A549 treated with RU486 at 1 μM for 4 hours (cell line): Measurements from ENCODE around the gene AP1M2. TPM values are rescaled to one million over a fixed set of nuclear protein-coding genes. Genes with fewer than 3 reads are reported as not detected.

ENCODE experiments used
- total RNA-seq: library from RNA; stranded (reverse); fragments of 200-300 nt; extraction: Qiagen RNA extraction; gene quantifications from 5 replicates; pipeline ENCODE4 v1.2.3, GENCODE V29; 2022; ENCODE audit warnings: low read depth

The AP1M2 gene
- 28.1 to 60.3 TPM (median 41.5 TPM) in 5 replicates for total RNA-seq

DNA sequence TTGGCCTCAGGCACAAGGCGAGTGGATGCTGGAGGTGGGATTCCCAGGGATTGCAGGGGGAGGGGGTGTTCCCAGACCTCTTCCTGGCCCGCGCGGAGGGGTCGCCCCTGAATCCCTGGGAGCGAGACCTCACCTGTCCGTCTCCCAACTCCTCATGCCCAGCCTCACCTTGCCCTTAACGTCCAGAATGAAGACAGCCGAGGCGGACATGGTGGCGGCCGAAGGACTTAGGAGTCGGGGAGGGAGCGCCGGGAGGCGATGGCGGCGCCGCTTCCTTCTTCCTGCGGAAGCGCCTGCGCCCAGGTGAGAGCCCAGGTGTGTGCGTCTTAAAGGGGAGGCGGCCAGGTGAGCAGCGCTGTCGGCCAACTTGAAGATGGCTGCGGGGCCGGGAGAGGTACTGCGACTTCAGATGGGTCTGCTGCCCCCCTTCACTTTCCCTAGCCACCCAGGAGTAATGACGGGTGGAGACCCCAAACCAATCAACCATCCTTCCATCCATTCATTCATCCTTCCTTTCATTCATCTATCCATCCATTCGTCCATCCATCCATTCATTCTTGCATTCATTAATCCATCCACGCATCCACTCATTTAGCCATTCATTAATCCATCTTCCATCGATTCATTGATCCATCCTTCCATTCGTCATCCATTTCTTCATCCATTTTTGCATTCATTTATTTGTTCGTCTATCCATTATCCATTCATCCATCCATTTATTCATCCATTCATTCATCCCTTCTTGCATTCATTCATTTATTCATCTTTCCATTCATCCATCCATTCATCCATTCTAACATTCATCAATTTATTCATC, at the start of gene AP1M2:
Gene AP1M2, minus strand, starts transcription at position 291 of the 817 bp plus-strand sequence. Its CDS starts 81 bp downstream, at position 210.

DNA sequence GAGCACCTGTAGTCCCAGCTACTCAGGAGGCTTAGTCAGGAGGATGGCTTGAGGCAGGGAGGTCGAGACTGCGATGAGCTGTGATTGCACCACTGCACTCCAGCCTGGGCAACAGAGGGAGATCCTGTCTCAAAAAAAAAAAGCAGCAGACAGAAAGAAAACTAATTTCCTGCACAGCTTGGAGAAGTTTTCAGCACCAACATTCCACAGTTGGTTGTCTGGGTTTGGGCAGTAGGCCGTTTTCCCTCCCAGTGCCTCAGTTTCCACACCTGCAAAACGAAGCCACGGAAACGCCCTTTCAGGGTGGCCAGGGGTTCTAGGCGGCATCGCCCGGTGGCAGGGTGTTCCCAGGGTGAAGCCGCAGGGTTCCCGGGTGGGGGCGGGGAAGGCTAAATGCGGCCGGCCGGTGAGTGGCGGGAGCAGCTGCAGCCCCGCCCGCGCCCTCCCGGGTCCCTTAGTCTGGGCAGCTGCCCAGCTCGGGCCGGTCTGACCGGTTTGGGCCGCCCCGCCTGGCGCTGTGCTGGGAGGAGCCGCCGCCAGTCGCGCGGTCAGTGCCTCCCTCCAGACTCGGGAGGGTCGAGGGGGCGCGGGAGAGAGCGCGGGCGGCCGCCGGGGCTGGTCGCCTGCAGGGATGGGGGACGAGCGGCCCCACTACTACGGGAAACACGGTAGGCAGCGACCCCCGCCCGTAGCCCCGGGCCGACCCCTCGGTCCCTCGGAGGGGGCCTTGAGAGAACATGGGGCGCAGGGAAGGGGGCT, 38.1 kb upstream of the AP1M2 start, which contains the start of gene SLC44A2:
Gene SLC44A2, plus strand, starts transcription at position 551 of the 759 bp plus-strand sequence. Its CDS starts 81 bp downstream, at position 632.

DNA sequence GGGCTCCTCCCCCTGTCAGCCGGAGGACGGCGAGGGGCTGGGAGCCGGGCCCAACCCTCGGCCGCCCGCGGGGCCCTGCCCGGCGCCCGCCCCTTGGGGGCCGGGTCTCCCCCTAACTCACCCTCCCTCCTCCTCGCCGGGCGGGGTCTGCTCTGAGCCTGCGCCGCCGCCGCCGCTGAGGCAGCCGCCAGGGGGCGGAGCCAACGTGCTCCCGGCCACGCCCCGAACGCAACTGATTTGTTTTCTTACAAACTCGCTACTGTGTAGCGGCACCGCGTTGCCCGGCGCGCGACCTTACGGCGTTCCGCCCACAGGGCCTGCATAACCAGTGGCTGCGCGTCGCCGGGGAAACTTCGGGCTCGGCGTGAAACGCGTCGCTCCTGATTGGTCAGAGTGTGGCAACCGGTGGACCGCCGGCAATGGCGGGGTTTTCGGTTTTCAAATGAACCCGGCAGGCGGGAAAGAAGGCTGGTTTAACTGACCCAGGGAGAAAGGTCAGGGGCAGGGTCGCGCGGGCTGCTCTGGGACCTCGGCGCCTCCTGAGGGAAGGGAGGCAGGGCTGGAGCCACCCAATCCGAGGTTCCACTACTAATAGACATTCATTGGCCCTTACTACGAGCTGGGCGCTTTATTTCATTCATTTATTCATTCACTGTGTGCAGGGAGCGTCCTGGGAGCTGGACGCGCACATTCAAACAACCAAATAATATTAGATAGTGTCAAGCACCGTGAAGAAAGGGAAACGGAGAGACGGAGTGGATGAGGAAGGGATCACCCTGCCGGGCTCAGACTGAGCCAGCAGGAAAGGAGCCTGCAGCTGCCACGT, 18.1 kb downstream of the AP1M2 start, which contains the start of gene CDKN2D:
Gene CDKN2D, minus strand, starts transcription at position 154 of the 826 bp plus-strand sequence. CDS start 326 bp downstream, outside the sequence.

DNA sequence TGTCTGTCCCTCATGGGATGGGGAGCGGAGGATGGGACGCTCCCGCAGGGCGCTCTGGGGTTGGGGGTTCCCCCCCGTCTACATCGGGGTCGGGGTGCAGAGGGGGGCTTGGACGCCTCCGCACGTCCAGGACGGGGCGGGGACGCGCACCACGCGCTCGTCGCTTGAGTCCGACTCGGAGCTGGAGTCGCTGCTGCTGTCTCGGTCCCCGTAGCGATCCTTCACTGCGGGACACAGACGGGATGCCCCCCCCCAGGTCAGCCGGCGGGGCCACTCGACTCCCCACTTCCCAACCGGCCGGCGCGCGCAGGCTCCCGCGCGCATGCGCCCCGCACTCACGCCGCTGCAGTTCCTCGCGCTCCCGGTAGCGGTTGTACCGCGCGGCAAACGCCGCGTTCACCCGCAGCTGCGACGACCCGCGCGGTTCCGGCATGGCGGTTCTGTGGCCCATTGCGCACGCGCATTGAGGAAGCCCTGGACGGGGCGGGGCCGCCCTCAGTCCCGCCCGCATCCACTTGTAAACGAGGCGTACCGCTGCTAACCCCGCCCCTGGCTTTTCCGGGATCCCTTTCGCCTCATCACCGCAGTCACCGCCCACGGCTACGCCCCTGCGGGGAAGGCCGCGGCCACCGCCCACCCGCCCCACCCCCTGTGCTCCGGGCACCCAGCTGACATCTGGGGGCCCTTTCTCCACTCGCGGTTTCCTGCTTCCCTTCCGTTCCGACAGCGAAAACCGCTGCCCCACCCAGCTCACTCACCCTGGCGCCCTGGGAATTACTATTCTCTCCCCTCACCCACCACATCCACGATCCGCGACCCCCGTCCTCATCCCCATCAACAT, 21.3 kb downstream of the AP1M2 start, which contains the start of gene KRI1:
Gene KRI1, minus strand, starts transcription at position 444 of the 841 bp plus-strand sequence. Its CDS starts 11 bp downstream, at position 433.

DNA sequence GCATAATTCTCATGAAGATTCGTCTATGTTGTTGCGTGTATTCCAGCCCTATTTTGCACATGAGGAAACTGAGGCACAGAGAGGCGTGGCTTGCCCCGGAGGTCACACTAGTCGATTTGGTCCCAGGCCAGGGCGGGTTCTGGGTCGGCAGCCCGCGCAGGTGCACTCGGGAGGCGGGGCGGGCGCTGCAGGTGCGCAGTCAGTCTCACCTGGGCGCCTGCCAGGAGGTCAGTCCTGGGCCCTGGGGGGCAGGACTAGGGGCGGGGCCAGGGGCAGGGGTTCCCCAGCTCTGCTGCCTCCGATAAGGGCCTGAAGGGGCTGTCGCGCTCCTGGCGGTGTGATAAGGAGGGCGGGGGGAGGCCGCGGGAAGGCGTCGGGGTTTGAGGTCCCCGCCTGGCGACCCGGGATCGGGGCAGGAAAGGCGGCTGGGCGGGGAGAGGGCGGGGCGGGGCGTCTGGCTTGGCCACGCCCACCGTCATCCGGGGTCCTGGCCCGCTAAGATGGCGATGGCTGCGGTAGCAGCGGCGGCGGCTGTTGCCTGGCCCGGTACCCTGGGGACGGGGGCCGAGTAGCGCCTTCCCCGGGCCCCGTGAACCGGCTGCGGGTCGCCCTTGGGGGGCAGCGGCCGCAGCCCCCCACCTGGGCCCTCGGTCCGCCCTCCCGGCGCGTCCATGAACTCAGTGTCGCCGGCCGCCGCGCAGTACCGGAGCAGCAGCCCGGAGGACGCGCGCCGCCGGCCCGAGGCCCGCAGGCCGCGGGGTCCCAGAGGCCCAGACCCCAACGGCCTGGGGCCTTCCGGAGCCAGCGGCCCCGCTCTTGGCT, 43.5 kb downstream of the AP1M2 start, which contains the start of gene ATG4D:
Gene ATG4D, plus strand, starts transcription at position 485 of the 822 bp plus-strand sequence. Its CDS starts 187 bp downstream, at position 672.

Other genes with a start within 250 kb of the AP1M2 start
- 6.5 to 11.4 TPM (median 8.8 TPM) in 5 replicates for gene ICAM3, start 247.7 kb downstream of the AP1M2 start, total RNA-seq
- gene TYK2, start 206.7 kb downstream of the AP1M2 start, total RNA-seq: 25.9 to 44.4 TPM (median 43.3 TPM) in 5 replicates
- 163 to 208 TPM (median 188 TPM) in 5 replicates for gene CDC37, start 183.8 kb downstream of the AP1M2 start, total RNA-seq
- 4.2 to 5.2 TPM (median 4.2 TPM) in 5 replicates for gene PDE4A, start 166.8 kb downstream of the AP1M2 start, total RNA-seq
- gene KEAP1, start 84.0 kb downstream of the AP1M2 start, total RNA-seq: 51.6 to 75.8 TPM (median 59.7 TPM) in 5 replicates
- 2.0 to 3.0 TPM (median 2.5 TPM) in 5 replicates for gene S1PR5, start 69.9 kb downstream of the AP1M2 start, total RNA-seq
- 16.7 to 24.8 TPM (median 20.3 TPM) in 5 replicates for gene ATG4D, start 43.4 kb downstream of the AP1M2 start, total RNA-seq
- gene KRI1, start 21.3 kb downstream of the AP1M2 start, total RNA-seq: 16.5 to 19.6 TPM (median 18.3 TPM) in 5 replicates
- gene CDKN2D, start 18.3 kb downstream of the AP1M2 start, total RNA-seq: 4.2 to 6.2 TPM (median 5.3 TPM) in 5 replicates
- gene SLC44A2, start 38.2 kb upstream of the AP1M2 start, total RNA-seq: 6.4 to 8.0 TPM (median 7.2 TPM) in 5 replicates
- 159 to 175 TPM (median 167 TPM) in 5 replicates for gene ILF3, start 67.0 kb upstream of the AP1M2 start, total RNA-seq
- 27.4 to 34.5 TPM (median 32.1 TPM) in 5 replicates for gene QTRT1, start 114.1 kb upstream of the AP1M2 start, total RNA-seq
- gene DNM2, start 130.8 kb upstream of the AP1M2 start, total RNA-seq: 45.9 to 59.1 TPM (median 54.1 TPM) in 5 replicates
- gene TMED1, start 248.9 kb upstream of the AP1M2 start, total RNA-seq: 22.1 to 31.7 TPM (median 31.5 TPM) in 5 replicates